Stimulated activated CD4-positive, alpha-beta T cell treated with anti-CD3 and anti-CD28 coated beads, Interleukin-1b, Interleukin-23, amount 100 ng/mL, for 48 hours (primary cell): ENCODE results near the gene SNAP29.
"Not testable (repeated sequence)": the region's sequence is repeated elsewhere in the genome, so short reads cannot be mapped to it uniquely, and the experiment has no call there.

Experiments used
- DNase-seq: peaks from one replicate; pipeline ENCODE4 v3.0.0-alpha.2; 2020

SNAP29 gene

DNA sequence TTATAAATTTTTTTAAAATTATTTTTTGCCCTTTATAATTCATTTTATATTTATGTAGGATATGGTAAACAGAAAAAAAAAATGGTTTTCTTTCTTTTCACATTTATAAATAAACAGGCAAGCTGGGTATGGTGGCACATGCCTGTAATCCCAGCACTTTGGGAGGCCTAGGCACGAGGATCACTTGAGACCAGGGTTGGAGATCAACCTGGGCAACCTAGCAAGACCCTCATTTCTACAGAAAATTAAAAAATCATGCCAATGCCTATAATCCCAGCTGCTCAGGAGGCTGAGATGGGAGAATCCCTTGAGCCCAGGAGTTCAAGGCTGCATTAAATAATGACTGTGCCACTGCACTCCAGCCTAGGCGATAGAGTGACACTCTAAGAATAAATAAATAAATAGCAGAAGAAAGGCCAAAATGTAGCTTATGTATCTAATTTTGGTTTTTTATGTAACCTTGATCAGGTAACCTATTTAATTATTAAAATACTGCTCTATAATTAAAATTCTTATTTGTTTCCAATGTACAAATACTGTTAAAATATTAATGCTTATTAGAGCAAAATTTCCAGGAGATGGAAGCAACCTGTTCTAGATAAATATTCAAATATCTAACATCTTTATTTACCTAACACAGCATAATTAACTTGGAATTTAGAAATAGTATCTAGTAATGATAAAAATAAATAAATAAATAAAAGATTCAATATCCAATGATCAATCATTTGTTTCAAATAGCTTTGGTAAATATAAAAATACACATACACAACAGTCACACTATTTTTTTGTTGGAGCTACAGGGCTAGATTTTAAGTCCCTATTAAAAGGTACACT is 21.6 kb upstream of the SNAP29 start:
- no peak for DNase-seq

DNA sequence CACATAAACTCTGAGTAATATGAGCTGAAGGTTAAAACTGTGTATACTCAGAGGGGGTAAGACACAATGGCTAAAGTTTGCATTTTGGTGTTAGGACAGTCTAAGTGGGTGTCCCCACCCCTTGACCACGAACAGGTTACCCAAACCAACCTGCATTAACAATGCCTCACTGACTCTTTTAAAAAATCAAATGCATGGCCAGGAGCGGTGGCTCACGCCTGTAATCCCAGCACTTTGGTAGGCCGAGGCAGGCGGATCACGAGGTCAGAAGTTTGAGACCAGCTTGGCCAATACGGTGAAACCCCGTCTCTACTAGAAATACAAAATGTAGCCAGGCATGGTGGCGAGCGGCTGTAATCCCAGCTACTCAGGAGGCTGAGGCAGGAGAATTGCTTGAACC is 19.5 kb upstream of the SNAP29 start:
- not testable (repeated sequence) for DNase-seq

DNA sequence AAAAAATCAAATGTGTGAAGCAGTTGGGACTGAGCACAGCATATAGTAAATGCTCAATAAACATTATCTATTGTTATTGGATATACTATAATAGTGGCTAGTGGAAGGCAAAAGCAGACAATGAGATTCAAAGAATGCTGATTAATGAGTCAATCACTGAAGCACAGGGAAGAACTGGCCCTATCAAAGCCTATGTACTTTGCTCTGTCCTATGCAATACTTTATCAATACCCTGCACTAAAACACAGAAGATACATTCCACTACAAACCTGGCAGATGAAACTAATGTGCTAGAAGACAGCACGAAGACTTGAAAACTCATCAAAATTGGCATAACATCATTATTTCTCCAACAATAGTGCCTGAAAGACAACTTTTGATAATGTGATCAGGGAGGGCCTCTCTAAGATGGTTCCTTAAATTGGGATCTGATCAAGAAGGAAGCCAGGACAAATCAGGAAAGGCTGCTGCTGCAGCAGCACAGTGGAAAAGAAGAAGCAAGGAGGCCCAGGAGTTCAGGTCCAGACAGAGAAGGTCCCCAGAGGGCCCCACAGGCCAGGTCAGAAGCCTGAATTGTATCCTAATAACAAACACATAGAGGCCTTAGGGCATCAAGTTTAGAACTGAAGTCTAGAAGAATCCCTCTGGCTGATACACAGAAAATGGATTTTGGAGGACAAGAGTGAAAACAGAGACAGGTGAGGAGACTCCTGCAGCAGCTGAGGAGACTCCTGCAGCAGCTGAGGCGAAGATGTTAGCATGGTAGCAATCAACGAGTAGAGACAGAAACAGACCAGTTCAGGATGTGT is 18.8 kb upstream of the SNAP29 start:
- DNase-seq, result no peak

DNA sequence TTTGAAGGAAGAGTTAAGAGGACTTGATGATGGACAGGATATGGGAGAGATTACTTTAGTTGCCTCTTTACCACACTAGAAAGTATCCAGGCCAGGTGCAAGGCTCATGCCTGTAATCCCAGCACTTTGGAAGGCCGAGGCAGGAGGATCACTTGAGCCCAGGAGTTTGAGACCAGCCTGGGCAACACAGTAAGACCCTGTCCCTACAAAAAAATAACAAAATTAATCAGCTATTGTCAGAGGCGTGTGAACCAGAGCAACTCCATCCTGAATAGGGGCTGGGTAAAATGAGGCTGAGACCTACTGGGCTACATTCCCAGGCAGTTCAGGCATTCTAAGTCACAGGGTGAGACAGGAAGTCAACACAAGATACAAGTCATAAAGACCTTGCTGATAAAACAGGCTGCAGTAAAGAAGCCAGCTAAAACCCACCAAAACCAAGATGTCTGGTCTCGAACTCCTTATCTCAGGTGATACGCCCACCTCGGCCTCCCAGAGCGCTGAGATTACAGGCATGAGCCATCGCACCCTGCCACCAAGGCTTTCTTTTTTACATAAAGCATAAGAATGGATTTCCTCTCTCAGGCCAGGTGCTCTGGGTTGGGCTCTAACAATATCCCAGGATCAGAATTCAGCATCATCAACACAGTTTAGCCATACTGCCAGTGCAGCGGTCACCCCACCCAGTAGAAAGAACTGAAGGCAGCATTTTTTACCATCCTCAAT is 18.0 kb upstream of the SNAP29 start:
- DNase-seq, result peak; percentile 12

DNA sequence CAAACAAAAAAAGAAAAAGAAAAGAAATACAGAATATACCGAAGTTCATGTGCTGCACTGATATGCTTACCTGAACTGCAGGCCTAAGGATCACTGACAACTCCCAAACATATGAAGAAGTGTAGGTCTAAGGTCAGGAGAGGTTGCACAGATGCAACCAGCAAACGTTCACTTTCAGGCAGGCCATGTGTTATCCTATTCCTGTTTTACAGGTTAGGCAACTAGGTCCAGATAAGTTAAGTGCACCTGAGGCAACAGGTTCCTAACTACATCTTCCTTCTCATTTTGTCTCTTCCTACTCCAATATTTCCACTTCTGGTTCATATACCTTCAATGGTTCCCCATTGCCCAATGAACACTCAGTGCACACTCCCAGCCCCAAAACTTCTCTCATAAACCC is 15.3 kb upstream of the SNAP29 start:
- DNase-seq, result no peak

DNA sequence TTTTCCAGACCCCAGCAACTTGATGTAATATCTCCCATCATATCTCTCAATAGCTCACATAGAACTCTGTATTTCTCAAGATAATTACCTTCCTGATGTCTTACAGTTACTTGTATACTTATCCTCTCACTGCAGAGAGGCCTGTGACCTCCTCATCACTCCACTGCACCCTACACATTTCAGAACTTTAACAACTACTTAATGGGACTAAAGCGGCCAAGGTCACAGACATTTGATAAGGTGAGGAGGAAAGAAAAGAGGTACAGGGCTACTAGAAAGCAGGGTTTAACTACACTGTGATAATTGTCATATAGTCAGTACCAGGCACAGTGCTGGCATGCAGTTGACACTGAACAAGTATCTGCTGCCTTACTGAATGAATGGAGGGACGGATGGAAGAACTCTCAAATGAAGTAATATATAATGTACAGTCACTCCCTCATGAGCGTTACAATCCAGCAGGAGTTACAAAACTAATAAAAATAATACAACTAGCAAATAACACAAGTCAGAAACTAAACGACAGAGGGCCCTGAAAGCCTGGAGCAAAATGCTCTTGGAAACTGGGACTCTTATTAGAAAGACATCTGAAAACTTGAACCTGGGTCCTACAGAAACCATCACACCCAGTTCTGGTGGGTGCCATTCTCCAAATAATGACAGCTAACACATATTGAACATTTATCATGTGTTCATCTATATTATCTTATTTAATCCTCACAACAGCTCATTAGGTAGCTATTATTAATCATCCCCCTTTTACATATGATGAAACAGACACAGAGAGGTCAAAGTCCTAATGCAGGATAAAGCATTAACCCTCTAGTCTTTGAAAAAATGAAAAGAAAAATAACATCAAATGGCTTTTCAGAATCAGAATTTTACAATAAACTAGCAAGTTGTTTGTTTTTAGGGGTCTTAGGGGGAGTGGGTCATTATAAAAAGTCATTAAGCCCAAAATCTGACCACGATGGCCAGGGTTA is 14.5 kb upstream of the SNAP29 start:
- no peak for DNase-seq

DNA sequence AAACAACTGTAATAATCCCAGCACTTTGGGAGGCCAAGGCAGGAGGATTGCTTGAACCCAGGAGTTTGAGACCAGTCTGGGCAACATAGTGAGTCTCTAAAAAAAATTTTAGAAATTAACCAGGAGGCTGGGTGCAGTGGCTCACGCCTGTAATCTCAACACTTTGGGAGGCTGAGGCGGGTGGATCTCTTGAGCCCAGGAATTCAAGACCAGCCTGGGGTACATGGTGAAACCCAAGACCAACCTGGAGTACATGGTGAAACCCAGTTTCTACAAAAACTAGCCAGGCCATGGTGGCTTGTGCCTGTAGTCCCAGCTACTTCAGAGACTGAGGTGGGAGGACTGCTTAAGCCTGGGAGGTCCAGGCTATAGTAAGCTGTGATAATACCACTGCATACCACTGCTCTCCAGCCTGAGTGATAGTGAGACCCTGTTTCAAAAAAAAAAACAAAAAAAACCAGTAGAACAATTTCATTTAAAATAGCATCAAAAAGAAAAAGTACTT is 11.4 kb upstream of the SNAP29 start:
- DNase-seq, result no peak

DNA sequence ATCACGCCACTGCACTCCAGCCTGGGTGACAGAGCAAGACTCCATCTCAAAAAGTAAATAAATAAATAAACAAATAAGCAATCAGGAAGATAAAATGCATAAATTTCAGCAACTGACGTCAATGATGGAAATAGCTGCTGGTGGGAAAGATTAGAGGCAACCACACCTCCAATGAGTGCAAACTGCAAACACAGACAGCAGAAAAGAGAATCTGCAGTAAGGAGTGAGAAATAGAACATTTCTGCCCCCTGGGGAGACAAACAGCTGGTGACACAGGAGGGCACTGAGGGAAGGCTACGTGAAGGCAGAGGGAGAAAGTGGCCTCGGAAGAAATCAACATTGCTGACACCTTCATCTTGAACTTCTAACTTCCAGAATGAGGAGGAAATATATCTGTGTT is 6.7 kb upstream of the SNAP29 start:
- DNase-seq, result no peak

DNA sequence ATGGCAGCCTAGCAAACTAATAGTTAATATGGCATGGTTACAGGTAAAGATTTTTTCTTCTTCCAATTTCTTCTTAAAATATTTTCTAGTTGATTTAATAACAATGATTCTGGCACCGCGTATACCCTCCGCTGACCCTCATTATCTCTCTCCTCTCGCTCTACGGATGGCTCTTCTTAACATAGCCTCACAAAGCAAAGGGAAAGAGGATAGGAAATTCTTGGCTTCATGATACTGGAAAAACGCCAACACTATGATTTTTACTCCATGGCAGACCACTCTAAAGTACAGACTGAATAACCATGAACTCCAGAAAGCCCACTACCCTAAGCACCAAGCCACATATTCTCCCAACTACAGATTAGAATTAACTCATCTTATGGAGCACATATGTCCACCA is 6.3 kb upstream of the SNAP29 start:
- DNase-seq, result no peak

DNA sequence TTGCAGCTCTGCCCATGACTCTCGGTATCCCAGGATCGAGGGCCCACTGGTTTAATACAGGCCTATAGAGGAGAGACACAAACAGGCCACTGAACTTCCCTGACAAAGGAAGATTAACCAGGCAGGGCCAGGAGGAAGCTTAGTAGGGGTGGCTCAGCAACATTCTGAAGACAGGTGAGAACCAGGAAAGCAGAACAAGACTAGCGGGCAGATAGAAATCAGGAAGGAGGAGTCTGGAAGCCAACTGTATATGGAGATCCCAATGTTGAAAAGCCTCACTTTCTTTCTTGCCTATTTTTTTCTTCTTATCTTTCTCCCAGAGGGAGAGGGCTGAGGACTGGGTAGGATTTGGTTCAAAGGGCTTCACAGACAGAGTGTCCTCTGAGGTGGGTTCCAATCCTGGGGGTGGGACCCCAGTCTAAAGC is 5.6 kb upstream of the SNAP29 start:
- no peak for DNase-seq

DNA sequence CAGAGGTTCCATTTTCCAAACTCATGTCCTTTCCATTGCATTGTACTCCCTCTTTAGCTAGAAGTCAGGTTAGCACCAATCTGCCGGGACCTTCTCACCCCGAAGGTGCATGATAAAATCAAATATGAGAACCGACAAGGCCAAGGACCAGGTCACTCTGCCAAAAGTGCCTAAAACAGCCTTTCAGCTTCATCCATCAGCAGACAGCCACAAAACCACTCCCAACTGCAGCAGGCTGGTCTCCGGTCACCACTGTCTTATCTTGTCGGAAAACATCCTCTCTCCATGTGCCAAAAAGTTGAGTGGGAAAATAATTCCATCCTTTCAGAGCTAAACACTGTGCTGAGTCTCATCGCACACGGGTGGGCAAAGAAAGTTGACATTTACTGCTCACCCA is 1.6 kb upstream of the SNAP29 start:
- DNase-seq, result no peak

DNA sequence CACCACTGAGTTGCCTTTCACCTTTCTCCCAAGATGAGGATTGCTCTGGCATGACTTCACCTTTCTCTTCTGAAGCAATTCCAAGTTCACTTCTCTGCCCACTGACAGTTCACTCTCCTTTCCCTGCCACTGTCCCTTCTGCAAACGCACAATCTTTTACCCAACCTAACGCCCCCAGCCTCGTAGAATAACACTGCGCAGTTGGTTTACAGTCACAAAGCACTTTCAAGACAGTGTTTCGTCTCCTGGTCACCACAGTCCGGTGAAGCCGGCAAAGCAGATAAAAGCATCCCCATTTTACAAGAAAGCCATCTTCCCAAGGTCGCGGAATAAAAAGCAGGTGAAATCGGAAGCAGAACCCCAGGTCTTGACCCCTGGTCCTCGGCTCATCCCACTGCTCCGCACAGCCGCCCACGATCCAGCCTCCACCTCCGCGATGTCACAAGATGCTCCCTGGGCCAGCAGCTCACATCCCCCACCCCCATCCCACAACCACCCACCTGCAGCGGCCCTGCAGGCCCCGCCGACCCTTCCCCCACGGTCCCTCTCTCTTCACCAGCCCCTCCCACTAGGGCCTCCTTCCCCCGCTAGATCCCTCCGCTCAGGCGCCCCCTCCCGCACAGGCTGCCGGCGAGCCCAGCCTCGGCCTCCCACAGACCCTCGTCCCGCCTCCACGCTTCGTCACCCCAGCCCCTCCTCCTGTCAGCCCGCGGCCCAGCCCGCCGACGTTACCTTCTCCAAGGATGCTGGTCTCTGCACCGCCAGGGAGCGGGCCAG is 781 bp upstream of the SNAP29 start:
- DNase-seq, result peak; percentile 86

DNA sequence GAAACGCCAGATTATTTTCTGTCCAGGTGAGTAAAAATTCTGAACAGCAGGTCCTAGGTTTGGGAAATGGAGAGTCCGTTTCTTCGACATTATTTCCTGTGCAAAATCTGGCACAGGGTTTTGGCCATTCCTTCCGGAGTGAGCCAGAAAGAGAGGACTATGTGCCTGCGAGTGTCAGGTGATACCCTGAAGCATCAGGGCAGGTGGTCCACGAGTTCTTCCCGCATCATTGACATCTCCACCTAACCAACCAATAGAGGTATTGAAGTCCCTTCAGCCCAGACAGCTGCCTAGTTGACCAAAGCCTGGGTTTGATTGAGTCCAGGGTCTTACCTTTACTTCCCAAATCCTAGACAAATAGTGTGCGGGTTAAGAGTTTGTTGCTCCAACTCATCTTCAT is 808 bp downstream of the SNAP29 start:
- no peak for DNase-seq

DNA sequence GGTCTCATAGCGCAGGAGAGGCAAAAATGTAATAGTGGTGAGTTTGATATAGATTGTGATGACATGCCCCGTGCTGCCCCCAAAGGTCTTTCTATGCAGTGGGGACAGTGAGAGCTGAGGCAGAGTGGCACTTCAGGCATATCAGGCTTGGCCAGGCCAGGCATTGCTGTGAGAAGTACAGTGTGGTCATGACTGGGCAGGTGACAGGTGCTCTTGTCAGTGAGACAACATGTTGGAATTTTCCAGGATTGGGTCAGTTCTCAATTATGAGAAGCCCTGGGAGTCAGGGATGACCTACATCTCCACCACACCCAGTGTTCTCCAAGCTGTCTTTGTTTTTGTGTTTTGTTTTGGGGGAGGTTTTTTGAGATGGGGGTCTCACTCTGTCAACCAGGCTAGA is 3.7 kb downstream of the SNAP29 start:
- DNase-seq, result no peak

DNA sequence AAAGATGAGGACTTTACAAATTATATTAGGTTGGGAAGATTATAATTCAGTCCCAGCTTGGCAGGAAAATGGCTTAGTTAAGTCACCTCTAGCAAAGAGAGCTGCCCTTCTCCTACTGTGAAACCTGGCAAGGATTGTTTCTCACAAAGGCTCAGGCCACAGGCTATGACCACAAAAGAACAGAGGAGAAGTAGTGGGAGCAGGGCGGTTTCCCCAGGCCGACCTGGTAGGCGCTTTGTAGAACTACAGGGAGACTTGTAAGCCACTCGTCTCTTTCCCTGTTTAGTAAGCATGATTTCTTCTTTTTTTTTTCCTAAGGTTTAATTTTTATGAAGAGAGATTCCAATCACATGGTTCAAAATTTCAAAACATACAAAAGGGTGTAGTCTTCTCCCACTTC is 4.6 kb downstream of the SNAP29 start:
- DNase-seq, result no peak

DNA sequence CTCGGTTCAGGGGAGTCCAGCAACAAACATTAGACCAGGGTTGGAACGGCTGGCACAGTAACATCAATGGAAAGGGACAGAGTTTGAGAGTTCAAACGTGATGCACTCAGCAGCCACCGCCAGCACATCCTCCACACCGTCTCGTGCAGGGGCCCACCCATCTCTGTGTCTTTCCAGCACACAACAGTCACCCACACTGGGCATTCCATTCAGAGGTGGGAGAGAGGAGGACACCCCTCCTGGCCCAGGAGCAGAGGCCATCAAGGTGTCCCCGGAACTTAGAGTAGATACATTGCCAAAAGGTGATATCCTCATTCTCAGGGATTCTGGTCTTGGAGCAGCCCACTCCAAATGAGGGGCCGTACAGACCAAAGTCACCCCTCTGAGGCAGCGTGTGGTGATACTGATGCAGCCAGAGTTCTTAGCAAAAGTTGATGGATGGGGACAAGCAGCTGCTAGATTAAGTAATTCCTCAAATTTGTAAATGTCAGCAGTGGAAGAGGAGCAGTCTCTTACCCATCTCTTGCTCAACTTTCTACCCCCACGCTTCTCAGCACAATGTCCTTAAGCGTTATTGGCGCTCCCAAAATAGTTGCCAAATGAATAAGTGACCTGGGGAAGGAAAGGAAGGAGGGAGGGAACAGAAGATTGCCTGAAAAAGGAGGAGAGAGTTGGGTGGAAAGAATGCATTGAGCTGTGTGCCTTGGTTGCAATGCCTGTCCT is 5.5 kb downstream of the SNAP29 start:
- no peak for DNase-seq

DNA sequence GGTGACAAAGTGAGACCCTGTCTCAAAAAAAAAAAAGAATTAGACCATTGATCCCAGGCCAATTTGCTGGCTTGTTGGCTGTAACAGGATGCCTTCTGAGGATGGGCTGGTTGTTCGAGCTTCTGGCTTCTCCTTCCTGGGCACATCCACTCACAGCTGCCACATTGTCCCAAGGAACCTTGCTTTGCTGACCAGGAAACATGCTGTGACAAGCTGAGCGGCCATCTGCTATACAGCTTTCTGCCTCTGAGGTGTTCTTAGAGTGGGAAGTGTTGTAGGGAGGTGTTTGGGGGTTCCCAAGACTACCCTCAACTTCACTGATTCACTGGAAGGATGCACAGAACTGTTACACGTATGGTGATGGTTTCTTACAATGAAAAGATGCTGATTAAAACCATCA is 6.5 kb downstream of the SNAP29 start:
- DNase-seq, result no peak

DNA sequence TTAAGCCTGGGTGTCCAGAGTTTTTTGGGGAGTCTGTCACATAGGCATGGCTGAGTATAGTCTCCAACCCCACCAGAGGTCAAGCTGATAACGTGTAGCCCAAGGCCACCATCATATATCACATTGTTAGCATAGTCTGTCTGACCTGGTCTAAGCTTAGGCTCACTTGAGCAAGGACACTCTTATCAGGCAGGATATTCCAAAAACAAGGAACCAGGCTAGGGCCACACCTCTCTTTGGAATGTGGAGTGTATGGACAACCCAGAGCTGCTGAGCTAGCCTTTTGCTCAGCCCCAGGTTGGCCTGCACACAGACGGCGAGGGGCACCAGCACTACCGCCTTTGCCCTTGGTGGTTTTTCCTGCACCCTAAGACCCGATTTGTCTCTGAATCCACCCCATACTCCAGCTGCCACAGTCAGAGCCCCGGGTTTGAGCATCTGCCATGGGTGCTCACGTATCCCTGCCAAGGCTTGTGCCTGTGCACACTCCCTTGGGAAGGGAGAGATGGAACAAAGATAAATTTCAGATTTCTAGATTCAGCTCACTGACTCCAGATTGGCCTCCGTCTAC is 7.2 kb downstream of the SNAP29 start:
- DNase-seq, result no peak

DNA sequence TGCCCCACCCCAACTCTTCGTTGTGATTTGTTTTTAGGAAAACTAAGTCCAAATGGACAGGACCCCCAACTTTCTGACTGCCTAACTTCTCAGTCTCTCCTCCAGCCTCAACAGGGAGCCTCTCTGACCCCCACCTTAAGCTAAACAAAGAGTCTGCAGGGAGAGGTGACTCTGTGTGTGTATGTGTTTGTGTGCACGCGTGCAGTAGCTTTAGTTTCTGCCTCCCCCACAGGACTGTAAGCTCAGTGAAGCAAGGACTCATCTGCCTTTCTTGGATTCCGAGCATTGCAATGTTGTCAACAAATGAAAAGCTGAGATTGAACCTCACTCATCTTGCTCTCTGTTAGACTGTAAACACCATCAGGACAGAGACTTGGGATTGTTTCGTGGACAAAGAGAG is 7.9 kb downstream of the SNAP29 start:
- no peak for DNase-seq
